Suprapubic skin (tissue), 4 donors: ENCODE data around the gene ABTB1.

Experiments
- EP300 ChIP-seq: sonication (generic); formaldehyde crosslinking; IDR thresholded peaks from one replicate; pipeline ENCODE4 v1.6.1; 2017; ENCODE audit warnings: antibody characterized with exemption
- POLR2A ChIP-seq, 2 donors: fragments of 450-650 bp; IDR thresholded peaks; one replicate each; pipeline ENCODE4 v1.6.1; 2017; ENCODE audit warnings: antibody characterized with exemption in 2 of 2, mild to moderate bottlenecking in 2 of 2, moderate library complexity in 2 of 2
- POLR2AphosphoS5 ChIP-seq, 3 donors: sonication (generic); formaldehyde crosslinking; IDR thresholded peaks; one replicate each; pipeline ENCODE4 v1.6.1; 2017; ENCODE audit warnings: antibody characterized with exemption in 3 of 3
- TF ChIP-seq, protein P1 (sequence below), 2 donors: fragments of 200-600 bp in 1 of 2; fragments of 450-650 bp in 1 of 2; sonication (generic) in 1 of 2; IDR thresholded peaks; one replicate each; pipeline ENCODE4 v1.5.1; 2016 to 2019; ENCODE audit warnings: antibody characterized with exemption in 2 of 2, mild to moderate bottlenecking in 1 of 2, moderate library complexity in 1 of 2

DNA sequence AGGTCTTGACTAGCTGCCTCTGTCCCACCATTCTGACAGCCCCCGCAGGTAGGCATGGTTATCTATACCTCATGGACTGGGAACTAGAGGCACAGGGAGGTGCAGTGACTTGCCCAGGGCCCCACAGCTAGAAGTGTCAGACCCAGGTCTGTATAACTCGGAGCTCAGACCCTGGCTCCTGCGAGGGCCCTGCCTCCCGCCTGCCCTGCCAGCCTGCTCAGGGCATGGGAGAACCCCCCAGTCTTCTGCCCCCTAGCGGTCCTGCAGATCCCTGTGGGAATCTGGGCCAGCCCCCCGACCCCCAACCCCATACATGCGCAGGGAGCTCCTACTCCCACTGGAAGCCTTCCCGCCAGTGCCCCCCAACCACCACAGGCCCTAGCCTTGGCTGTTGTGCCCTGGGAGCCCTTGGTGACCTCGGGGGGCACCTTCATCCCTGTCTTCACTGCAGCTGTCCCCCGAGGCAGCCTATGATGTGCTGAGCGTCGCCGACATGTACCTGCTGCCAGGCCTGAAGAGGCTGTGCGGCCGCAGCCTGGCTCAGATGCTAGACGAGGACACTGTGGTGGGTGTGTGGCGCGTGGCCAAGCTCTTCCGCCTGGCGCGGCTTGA is 6.9 kb downstream of the ABTB1 start:
- TF ChIP-seq, protein P1, sequence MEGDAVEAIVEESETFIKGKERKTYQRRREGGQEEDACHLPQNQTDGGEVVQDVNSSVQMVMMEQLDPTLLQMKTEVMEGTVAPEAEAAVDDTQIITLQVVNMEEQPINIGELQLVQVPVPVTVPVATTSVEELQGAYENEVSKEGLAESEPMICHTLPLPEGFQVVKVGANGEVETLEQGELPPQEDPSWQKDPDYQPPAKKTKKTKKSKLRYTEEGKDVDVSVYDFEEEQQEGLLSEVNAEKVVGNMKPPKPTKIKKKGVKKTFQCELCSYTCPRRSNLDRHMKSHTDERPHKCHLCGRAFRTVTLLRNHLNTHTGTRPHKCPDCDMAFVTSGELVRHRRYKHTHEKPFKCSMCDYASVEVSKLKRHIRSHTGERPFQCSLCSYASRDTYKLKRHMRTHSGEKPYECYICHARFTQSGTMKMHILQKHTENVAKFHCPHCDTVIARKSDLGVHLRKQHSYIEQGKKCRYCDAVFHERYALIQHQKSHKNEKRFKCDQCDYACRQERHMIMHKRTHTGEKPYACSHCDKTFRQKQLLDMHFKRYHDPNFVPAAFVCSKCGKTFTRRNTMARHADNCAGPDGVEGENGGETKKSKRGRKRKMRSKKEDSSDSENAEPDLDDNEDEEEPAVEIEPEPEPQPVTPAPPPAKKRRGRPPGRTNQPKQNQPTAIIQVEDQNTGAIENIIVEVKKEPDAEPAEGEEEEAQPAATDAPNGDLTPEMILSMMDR (IDR thresholded peaks at IDR 0.05): no peak
- TF ChIP-seq EP300: no peak
- no peak for TF ChIP-seq POLR2A (IDR thresholded peaks at IDR 0.05)
- TF ChIP-seq POLR2AphosphoS5 (IDR thresholded peaks at IDR 0.05): no peak
